Measurements from ENCODE around the gene DSCAM. TPM values are rescaled to one million over a fixed set of nuclear protein-coding genes. Genes with fewer than 3 reads are reported as not detected.

The DSCAM gene
- total RNA-seq, 1 experiment from 2014 or later: 0.13 TPM

GRCh38 chr21:40051801-40052200 lies 795.2 kb downstream of the DSCAM start:
- DNase-seq (ENCODE audit: low spot score) (no peak), ATAC-seq (no peak)
- Mint-ChIP-seq H3K27ac (no peak overlapping the region), H3K36me3 (no peaks in the 10 kb centered on the region), H3K9me3 (no peaks in the 10 kb centered on the region), H3K4me3 (no peak overlapping the region), H3K27me3 (ENCODE audit: low read depth) (no peaks in the 10 kb centered on the region; the same call in 1 of the 2 replicates), H3K4me1 (peaks cover 17% of the 10 kb centered on the region)
- TF ChIP-seq GRHL2 (CRISPR knock-in tag; IDR thresholded peaks at IDR 0.05; ENCODE audit: insufficient replicate concordance, severe bottlenecking) (no peak), IRF2 (CRISPR knock-in tag; IDR thresholded peaks at IDR 0.05; ENCODE audit: borderline replicate concordance, low read depth) (no peak), ETV6 (CRISPR knock-in tag; IDR thresholded peaks at IDR 0.05) (no peak), PRDM15 (CRISPR knock-in tag; IDR thresholded peaks at IDR 0.05) (no peak), ELF4 (CRISPR knock-in tag; IDR thresholded peaks at IDR 0.05; ENCODE audit: low read depth) (no peak), ESRRA (CRISPR knock-in tag; IDR thresholded peaks at IDR 0.05; ENCODE audit: borderline replicate concordance) (no peak), ZNF425 (CRISPR knock-in tag; conservative IDR thresholded peaks at IDR 0.05) (no peak), AFF4 (CRISPR knock-in tag; IDR thresholded peaks at IDR 0.05; ENCODE audit: borderline replicate concordance) (no peak), OVOL2 (CRISPR knock-in tag; IDR thresholded peaks at IDR 0.05; ENCODE audit: borderline replicate concordance) (no peak), AR (CRISPR knock-in tag; IDR thresholded peaks at IDR 0.05) (no peak), RORB (CRISPR knock-in tag; IDR thresholded peaks at IDR 0.05) (no peak), ZBTB21 (CRISPR knock-in tag; IDR thresholded peaks at IDR 0.05; ENCODE audit: borderline replicate concordance) (no peak), MAX (CRISPR knock-in tag; IDR thresholded peaks at IDR 0.05) (no peak), FOXP1 (CRISPR knock-in tag; IDR thresholded peaks at IDR 0.05; ENCODE audit: borderline replicate concordance) (no peak)
- POLR2A ChIA-PET: no interaction called here
- CTCF ChIA-PET: interaction anchor here (2.1 kb wide), 1 partner anchor 69 kb away, joined by 7 read pairs; no protein-coding TSS in a partner anchor
